ENCODE measurements around the gene GLIS1.

DNA sequence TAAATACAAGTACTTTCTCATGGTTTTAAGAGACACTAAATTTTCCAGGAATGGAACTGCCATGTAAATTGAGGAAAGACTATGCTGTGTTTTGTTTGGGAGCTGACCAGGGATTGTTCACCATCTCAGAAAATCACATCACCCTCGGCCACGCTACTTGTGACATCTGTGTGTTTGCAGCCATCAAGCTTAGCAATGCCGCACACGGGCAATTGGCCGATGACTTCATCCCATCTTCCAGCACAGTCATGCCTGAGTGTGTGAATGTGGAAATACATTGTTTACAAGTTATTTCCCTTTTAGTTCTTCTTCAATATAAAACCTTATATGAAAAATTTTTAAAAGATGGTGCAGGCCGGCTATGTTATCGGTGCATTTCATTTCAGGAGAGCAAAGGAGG, 121.6 kb downstream of the GLIS1 start:
- TF ChIP-seq POLR2A (IDR thresholded peaks at IDR 0.05; ENCODE audit: extremely low read depth, insufficient read length) (no peak), MYC (IDR thresholded peaks at IDR 0.05; ENCODE audit: low read depth, low read length) (no peak)
- TF ChIP-seq, protein P1, sequence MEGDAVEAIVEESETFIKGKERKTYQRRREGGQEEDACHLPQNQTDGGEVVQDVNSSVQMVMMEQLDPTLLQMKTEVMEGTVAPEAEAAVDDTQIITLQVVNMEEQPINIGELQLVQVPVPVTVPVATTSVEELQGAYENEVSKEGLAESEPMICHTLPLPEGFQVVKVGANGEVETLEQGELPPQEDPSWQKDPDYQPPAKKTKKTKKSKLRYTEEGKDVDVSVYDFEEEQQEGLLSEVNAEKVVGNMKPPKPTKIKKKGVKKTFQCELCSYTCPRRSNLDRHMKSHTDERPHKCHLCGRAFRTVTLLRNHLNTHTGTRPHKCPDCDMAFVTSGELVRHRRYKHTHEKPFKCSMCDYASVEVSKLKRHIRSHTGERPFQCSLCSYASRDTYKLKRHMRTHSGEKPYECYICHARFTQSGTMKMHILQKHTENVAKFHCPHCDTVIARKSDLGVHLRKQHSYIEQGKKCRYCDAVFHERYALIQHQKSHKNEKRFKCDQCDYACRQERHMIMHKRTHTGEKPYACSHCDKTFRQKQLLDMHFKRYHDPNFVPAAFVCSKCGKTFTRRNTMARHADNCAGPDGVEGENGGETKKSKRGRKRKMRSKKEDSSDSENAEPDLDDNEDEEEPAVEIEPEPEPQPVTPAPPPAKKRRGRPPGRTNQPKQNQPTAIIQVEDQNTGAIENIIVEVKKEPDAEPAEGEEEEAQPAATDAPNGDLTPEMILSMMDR (IDR thresholded peaks at IDR 0.05; ENCODE audit: low read depth, low read length), result no peak
- TF ChIP-seq, protein P2, sequence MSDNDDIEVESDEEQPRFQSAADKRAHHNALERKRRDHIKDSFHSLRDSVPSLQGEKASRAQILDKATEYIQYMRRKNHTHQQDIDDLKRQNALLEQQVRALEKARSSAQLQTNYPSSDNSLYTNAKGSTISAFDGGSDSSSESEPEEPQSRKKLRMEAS (IDR thresholded peaks at IDR 0.05; ENCODE audit: low read depth, low read length), result no peak

Data from NB4 (cell line).